Keratinocyte (primary cell): ENCODE results near the gene SORL1. TPM values are rescaled to one million over a fixed set of nuclear protein-coding genes. Genes with fewer than 3 reads are reported as not detected.

ENCODE experiments used
- DNase-seq: peaks from one replicate; pipeline ENCODE4 v3.0.0-alpha.2; 2011; ENCODE audit warnings: low read depth, missing footprints, low spot score
- FAIRE-seq: peaks from 2 replicates; lab custom pipeline; 2011; peaks lifted over from hg19 to GRCh38; lab: Jason Lieb, UNC
- H2AFZ ChIP-seq: 2 replicates; pipeline ENCODE4 v1.6.0; 2012; ENCODE audit warnings: low read length, control low read depth, inconsistent platforms; ENCODE audit not compliant: control insufficient read depth
- H3K27ac ChIP-seq: 2 replicates; pipeline ENCODE4 v1.5.1; 2011; ENCODE audit warnings: low read length; ENCODE audit not compliant: control insufficient read depth, insufficient read depth
- H3K27me3 ChIP-seq: 3 replicates; pipeline ENCODE4 v1.6.0; 2011; ENCODE audit warnings: low read length; ENCODE audit not compliant: control insufficient read depth, insufficient read depth; ENCODE audit errors: extremely low read depth
- H3K36me3 ChIP-seq, 2 experiments: 2 replicates in 1 of 2; 3 replicates in 1 of 2; pipeline ENCODE4 v1.5.1; 2011; ENCODE audit warnings: low read length in 2 of 2, mild to moderate bottlenecking in 1 of 2; ENCODE audit not compliant: control insufficient read depth in 2 of 2, insufficient read depth in 2 of 2; ENCODE audit errors: extremely low read depth in 1 of 2
- H3K4me1 ChIP-seq: 3 replicates; pipeline ENCODE4 v1.5.1; 2011; ENCODE audit warnings: low read length; ENCODE audit not compliant: control insufficient read depth, insufficient read depth; ENCODE audit errors: extremely low read depth
- H3K4me2 ChIP-seq: 3 replicates; pipeline ENCODE4 v1.6.0; 2011; ENCODE audit warnings: low read depth, low read length; ENCODE audit not compliant: control insufficient read depth, insufficient read depth; ENCODE audit errors: extremely low read depth
- H3K4me3 ChIP-seq, 3 experiments: fragments of 200-600 bp in 1 of 3; sonication (generic) in 1 of 3; 2 replicates in 2 of 3; 3 replicates in 1 of 3; pipeline ENCODE4 v1.5.1; 2011 to 2016; ENCODE audit warnings: low read length in 3 of 3, mild to moderate bottlenecking in 3 of 3, control low read depth in 2 of 3, inconsistent platforms in 1 of 3, low read depth in 1 of 3, mixed read lengths in 1 of 3, mixed run types in 1 of 3, moderate library complexity in 1 of 3; ENCODE audit not compliant: control insufficient read depth in 2 of 3, insufficient read depth in 2 of 3; ENCODE audit errors: extremely low read depth in 1 of 3
- H3K79me2 ChIP-seq: 2 replicates; pipeline ENCODE4 v1.6.0; 2012; ENCODE audit warnings: low read length; ENCODE audit not compliant: control insufficient read depth, insufficient read depth
- H3K9ac ChIP-seq: 3 replicates; pipeline ENCODE4 v1.6.0; 2011; ENCODE audit warnings: low read length; ENCODE audit not compliant: control insufficient read depth, insufficient read depth; ENCODE audit errors: extremely low read depth
- H3K9me1 ChIP-seq: 3 replicates; pipeline ENCODE4 v1.6.0; 2011; ENCODE audit warnings: low read length; ENCODE audit not compliant: control insufficient read depth, insufficient read depth; ENCODE audit errors: extremely low read depth
- H3K9me3 ChIP-seq: 2 replicates; pipeline ENCODE4 v1.5.1; 2012; ENCODE audit warnings: low read depth, low read length; ENCODE audit not compliant: control insufficient read depth
- H4K20me1 ChIP-seq: 3 replicates; pipeline ENCODE4 v1.6.0; 2011; ENCODE audit warnings: low read length; ENCODE audit not compliant: control insufficient read depth, insufficient read depth; ENCODE audit errors: extremely low read depth
- EZH2 ChIP-seq: IDR thresholded peaks from one replicate; pipeline ENCODE4 v1.6.1; 2012; ENCODE audit warnings: inconsistent platforms, mild to moderate bottlenecking, low read length, moderate library complexity
- dilution Hi-C: fragments of 300-500 bp; cut with MboI; formaldehyde crosslinking; loops from one replicate; pipeline ENCODE4 v1.7.0; 2020; ENCODE audit warnings: low sequenced_read_pairs; ENCODE audit not compliant: extremely low pct_ligation_motif_present
- polyA plus RNA-seq, 5 experiments: library from polyadenylated mRNA; depleted of rRNA in 3 of 5; stranded (reverse) in 3 of 5; stranded (forward) in 1 of 5; unstranded in 1 of 5; fragments of >200 nt; gene quantifications; 1 replicate in 1 of 5; 2 replicates in 3 of 5; 3 replicates in 1 of 5; pipeline versions ENCODE4 v1.2.1 to v1.2.3, GENCODE V29; 2011 to 2012; ENCODE audit warnings: missing spikeins in 2 of 5, low read depth in 1 of 5, low replicate concordance in 1 of 5
- TF ChIP-seq, protein P1 (sequence below), 3 experiments: IDR thresholded peaks in 1 of 3; conservative IDR thresholded peaks in 1 of 3; optimal IDR thresholded peaks in 1 of 3; 2 replicates in 2 of 3; 3 replicates in 1 of 3; pipeline versions ENCODE3 to v1.5.1; 2011; ENCODE audit warnings: low read length in 3 of 3, mild to moderate bottlenecking in 3 of 3, moderate library complexity in 2 of 3, control low read depth in 1 of 3, inconsistent platforms in 1 of 3; ENCODE audit not compliant: insufficient read depth in 2 of 3; ENCODE audit errors: extremely low read depth in 1 of 3

The SORL1 gene
- polyA plus RNA-seq, 1 donor (not counting 4 experiments of a cell fraction or from before 2014, with no cell fraction given), result 38.9 TPM

GRCh38 chr11:121670266-121670665, 218.2 kb downstream of the SORL1 start:
- Histone ChIP-seq H3K4me2 (no peak overlapping the region), H3K9me3 (no peaks in the 10 kb centered on the region), H3K36me3 (no peaks in the 10 kb centered on the region), H3K27me3 (peaks cover 7% of the 10 kb centered on the region), H4K20me1 (no peaks in the 10 kb centered on the region), H3K27ac (no peak overlapping the region), H3K4me1 (no peaks in the 10 kb centered on the region), H2AFZ (no peak overlapping the region), H3K9me1 (no peaks in the 10 kb centered on the region), H3K9ac (no peak overlapping the region), H3K79me2 (no peaks in the 10 kb centered on the region), H3K4me3 (no peak overlapping the region)
- dilution Hi-C loops, result no loop called here
- DNase-seq (no peak), FAIRE-seq (no peak)
- no peak for TF ChIP-seq EZH2
- TF ChIP-seq, protein P1, sequence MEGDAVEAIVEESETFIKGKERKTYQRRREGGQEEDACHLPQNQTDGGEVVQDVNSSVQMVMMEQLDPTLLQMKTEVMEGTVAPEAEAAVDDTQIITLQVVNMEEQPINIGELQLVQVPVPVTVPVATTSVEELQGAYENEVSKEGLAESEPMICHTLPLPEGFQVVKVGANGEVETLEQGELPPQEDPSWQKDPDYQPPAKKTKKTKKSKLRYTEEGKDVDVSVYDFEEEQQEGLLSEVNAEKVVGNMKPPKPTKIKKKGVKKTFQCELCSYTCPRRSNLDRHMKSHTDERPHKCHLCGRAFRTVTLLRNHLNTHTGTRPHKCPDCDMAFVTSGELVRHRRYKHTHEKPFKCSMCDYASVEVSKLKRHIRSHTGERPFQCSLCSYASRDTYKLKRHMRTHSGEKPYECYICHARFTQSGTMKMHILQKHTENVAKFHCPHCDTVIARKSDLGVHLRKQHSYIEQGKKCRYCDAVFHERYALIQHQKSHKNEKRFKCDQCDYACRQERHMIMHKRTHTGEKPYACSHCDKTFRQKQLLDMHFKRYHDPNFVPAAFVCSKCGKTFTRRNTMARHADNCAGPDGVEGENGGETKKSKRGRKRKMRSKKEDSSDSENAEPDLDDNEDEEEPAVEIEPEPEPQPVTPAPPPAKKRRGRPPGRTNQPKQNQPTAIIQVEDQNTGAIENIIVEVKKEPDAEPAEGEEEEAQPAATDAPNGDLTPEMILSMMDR (optimal IDR thresholded peaks at IDR 0.05 in 1 of 3, IDR thresholded peaks at IDR 0.05 in 1 of 3, conservative IDR thresholded peaks at IDR 0.05 in 1 of 3; ENCODE audit: extremely low read depth in 1 of 3, insufficient read depth in 2 of 3, low read length in 3 of 3), result no peak

DNA sequence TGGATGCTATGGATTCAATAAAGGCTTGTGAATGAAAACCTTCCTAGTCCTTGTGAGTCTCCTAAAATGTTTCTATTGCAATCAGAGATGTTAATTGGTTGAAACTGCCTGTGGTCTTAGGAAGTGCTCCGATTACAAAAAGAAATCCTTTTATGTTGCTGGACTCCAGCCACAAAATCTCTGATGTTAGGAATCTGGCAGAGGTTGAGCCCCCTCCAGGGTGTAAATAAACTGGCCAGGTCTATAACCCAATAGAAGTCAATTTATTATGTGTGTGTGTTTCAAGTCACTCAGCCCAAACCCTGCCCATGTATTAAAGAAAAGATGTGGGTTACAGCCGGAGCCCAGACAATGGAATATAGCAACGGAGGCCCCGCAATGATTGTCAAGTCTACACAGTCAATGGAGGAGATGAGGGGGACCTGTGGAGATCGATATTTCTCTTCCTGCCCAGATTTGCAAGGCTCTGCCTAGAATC, 218.7 kb downstream of the SORL1 start:
- no peak for DNase-seq
- no peak for FAIRE-seq
- Histone ChIP-seq H3K27ac (no peak overlapping the region), H3K27me3 (peaks cover under 1% of the 10 kb centered on the region), H3K4me1 (no peaks in the 10 kb centered on the region), H3K9me3 (no peaks in the 10 kb centered on the region), H3K9me1 (no peaks in the 10 kb centered on the region), H3K9ac (no peak overlapping the region), H2AFZ (no peak overlapping the region), H3K79me2 (no peaks in the 10 kb centered on the region), H3K4me3 (no peak overlapping the region), H3K4me2 (no peak overlapping the region), H3K36me3 (no peaks in the 10 kb centered on the region), H4K20me1 (no peaks in the 10 kb centered on the region)
- TF ChIP-seq, protein P1 (optimal IDR thresholded peaks at IDR 0.05 in 1 of 3, IDR thresholded peaks at IDR 0.05 in 1 of 3, conservative IDR thresholded peaks at IDR 0.05 in 1 of 3; ENCODE audit: extremely low read depth in 1 of 3, insufficient read depth in 2 of 3, low read length in 3 of 3), result no peak
- TF ChIP-seq EZH2, result no peak
- dilution Hi-C loops, result no loop called here
